Transverse colon (tissue), 3 donors: ENCODE data around the gene HIF3A.

Experiments used
- POLR2A ChIP-seq: fragments of 450-650 bp; IDR thresholded peaks from one replicate; pipeline ENCODE4 v1.6.1; 2016; ENCODE audit warnings: antibody characterized with exemption, mild to moderate bottlenecking, moderate library complexity
- TF ChIP-seq, protein P1 (sequence below), 5 experiments: fragments of 200-600 bp in 3 of 5; fragments of 450-650 bp in 2 of 5; sonication (generic) in 3 of 5; IDR thresholded peaks; 1 replicate in 2 of 5; 2 replicates in 3 of 5; pipeline ENCODE4 v1.5.1; 2016 to 2017; ENCODE audit warnings: antibody characterized with exemption in 5 of 5, inconsistent platforms in 3 of 5, mild to moderate bottlenecking in 2 of 5, moderate library complexity in 1 of 5

DNA sequence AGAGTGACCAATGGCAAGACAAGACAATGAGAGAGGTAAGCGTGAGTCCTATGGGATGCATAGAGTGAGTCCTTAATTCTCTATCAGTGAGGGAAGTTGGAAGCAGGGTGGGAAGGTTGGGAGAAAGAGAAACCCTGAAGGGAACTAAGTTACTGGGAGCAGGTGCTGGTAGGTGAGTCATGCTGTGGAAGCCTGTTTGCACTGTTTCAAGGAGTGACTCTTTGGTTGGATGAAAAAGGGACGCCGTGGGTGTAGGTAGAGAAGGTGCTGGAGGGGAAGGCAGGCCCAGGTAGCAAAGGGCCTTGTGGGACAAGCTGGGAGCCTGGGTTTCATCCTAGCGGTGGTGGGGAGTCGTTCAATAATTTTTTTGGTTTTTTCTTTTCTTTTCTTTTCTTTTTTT is 45.4 kb upstream of the HIF3A start:
- TF ChIP-seq, protein P1, sequence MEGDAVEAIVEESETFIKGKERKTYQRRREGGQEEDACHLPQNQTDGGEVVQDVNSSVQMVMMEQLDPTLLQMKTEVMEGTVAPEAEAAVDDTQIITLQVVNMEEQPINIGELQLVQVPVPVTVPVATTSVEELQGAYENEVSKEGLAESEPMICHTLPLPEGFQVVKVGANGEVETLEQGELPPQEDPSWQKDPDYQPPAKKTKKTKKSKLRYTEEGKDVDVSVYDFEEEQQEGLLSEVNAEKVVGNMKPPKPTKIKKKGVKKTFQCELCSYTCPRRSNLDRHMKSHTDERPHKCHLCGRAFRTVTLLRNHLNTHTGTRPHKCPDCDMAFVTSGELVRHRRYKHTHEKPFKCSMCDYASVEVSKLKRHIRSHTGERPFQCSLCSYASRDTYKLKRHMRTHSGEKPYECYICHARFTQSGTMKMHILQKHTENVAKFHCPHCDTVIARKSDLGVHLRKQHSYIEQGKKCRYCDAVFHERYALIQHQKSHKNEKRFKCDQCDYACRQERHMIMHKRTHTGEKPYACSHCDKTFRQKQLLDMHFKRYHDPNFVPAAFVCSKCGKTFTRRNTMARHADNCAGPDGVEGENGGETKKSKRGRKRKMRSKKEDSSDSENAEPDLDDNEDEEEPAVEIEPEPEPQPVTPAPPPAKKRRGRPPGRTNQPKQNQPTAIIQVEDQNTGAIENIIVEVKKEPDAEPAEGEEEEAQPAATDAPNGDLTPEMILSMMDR (IDR thresholded peaks at IDR 0.05): no peak
- TF ChIP-seq POLR2A: no peak
